ENCODE measurements around the gene FKBP1A. TPM values are rescaled to one million over a fixed set of nuclear protein-coding genes. Genes with fewer than 3 reads are reported as not detected.
A peak's percentile ranks its signal among the peaks of the same experiment; 100 is the strongest.

Gene FKBP1A
- total and polyA plus RNA-seq, 2 donors (not counting 3 experiments of a cell fraction or from before 2014, with no cell fraction given) = 968 to 1,972 TPM

DNA sequence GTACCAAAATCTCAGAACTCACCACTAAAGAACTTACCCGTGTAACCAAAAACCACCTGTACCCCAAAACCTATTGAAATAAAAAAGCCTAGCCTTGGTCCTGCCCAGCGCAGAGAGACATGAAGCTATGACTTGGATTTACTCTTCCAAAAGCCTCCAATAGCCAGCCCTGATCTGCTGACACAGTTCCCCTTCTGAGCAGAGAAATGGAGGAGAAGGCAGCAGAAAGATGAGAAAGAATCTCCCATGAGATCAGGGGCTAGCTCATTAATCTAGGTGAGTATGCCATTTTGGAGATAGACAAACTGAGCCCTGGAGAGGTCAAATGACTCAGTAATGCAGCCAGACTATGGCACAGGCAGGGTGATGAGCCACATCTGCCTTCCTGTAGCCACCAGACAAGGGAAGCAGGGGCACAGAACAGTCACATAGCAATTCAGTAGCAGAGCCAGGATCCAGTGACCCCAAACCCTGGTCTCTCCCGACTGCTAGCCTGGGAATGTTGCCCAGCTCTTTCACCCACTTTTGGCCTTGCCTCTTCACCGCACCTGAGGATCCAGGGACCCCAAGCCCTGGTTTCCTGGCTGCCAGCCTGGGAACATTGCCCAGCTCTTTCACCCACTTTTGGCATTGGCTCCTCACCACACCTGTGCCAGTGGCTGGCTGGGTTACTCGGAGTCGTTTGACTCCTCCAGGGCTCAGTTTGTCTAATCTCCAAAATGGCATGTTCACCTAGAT is 56.7 kb downstream of the FKBP1A start:
- no peak for TF ChIP-seq EZH2 (IDR thresholded peaks at IDR 0.05; ENCODE audit: borderline replicate concordance, low read depth, low read length, severe bottlenecking)
- no peak for TF ChIP-seq MAX (IDR thresholded peaks at IDR 0.05; ENCODE audit: insufficient read depth, insufficient read length)
- TF ChIP-seq POLR2A (IDR thresholded peaks at IDR 0.05; ENCODE audit: low read depth, low read length) = peak; percentile 47
- TF ChIP-seq FOS (IDR thresholded peaks at IDR 0.05; ENCODE audit: borderline replicate concordance, insufficient read depth, low read length) = peak; percentile 86
- no peak for TF ChIP-seq CTCF (IDR thresholded peaks at IDR 0.05; ENCODE audit: extremely low read depth in 1 of 2, insufficient read depth in 1 of 2, low read depth in 1 of 2, low read length in 2 of 2)
- TF ChIP-seq POLR2AphosphoS5 (IDR thresholded peaks at IDR 0.05; ENCODE audit: insufficient read depth, low read depth, low read length) = peak; percentile 84
- TF ChIP-seq JUN (IDR thresholded peaks at IDR 0.05; ENCODE audit: borderline replicate concordance, insufficient read depth, insufficient read length, low read depth) = peak; percentile 26
- peak; percentile 57 for TF ChIP-seq GATA2 (IDR thresholded peaks at IDR 0.05; ENCODE audit: insufficient read depth, insufficient read length, low read depth, low read length)
- TSS peak; percentile 27 for BruUV-seq (replicated peaks)
- H3K4me2 ChIP-seq (ENCODE audit: insufficient read depth, low read length) = peak overlapping the region; percentile 21
- POLR2A ChIA-PET = interaction anchor here (1.1 to 1.9 kb wide), 4 partner anchors 9 to 56 kb away, joined by 3 to 16 read pairs (median 6); no protein-coding TSS in a partner anchor
- DNase-seq (ENCODE audit: low read depth, low spot score) (peak; percentile 56), FAIRE-seq (no peak)
- H3K36me3 ChIP-seq (ENCODE audit: control insufficient read depth in 2 of 2, extremely low read depth in 1 of 2, insufficient read depth in 2 of 2, low read length in 2 of 2) = no peaks in the 10 kb centered on the region
- H4K20me1 ChIP-seq (replicated peaks; ENCODE audit: control insufficient read depth, extremely low read depth, insufficient read depth, low read length) = no peaks in the 10 kb centered on the region
- dilution Hi-C loops (cut with MboI; ENCODE audit: extremely low pct_ligation_motif_present, low sequenced_read_pairs) (no loop called here), intact Hi-C loops (cut with micrococcal nuclease) (loop anchor here (2.0 kb wide), 1 partner anchor 39 kb away; no protein-coding TSS in a partner anchor)
- H3K9me3 ChIP-seq (replicated peaks; ENCODE audit: control insufficient read depth, insufficient read depth, low read length) = no peaks in the 10 kb centered on the region
- H3K4me3 ChIP-seq (replicated peaks in 1 of 3; ENCODE audit: insufficient read depth in 1 of 3, low read depth in 1 of 3, low read length in 3 of 3) = no peak overlapping the region
- H2AFZ ChIP-seq (ENCODE audit: low read depth, low read length) = no peak overlapping the region
- no peaks in the 10 kb centered on the region for H3K27me3 ChIP-seq (ENCODE audit: control insufficient read depth in 2 of 2, insufficient read depth in 2 of 2, low read length in 2 of 2)
- H3K27ac ChIP-seq (ENCODE audit: insufficient read depth, low read depth, low read length) = peak overlapping the region; percentile 93
- CTCF ChIA-PET = interaction anchor here (0.7 to 2.0 kb wide), 10 partner anchors 9 to 101 kb away, joined by 3 to 10 read pairs (median 3); no protein-coding TSS in a partner anchor
- H3K9me1 ChIP-seq (replicated peaks; ENCODE audit: control insufficient read depth, extremely low read depth, insufficient read depth, low read length) = no peaks in the 10 kb centered on the region
- H3K4me1 ChIP-seq (ENCODE audit: control insufficient read depth, extremely low read depth, insufficient read depth, low read length) = peaks cover 49% of the 10 kb centered on the region
- peak overlapping the region; percentile 58 for H3K9ac ChIP-seq (replicated peaks; ENCODE audit: extremely low read depth, insufficient read depth, low read length)
- H3K79me2 ChIP-seq (ENCODE audit: control insufficient read depth, insufficient read depth, low read length) = peaks cover under 1% of the 10 kb centered on the region

All from endothelial cell of umbilical vein (primary cell).